ENCODE results near the gene UBL3. TPM values are rescaled to one million over a fixed set of nuclear protein-coding genes. Genes with fewer than 3 reads are reported as not detected.

UBL3 gene
- total RNA-seq, 4 donors from 2014 or later: 27.8 to 32.4 (median 29.4) TPM

- intact Hi-C loops (cut with DNase I; ENCODE audit: low total_unique reads): no loop called here
- in situ Hi-C loops (cut with MboI; ENCODE audit: low sequenced_read_pairs in 4 of 4): no loop called here
- Histone ChIP-seq H3K4me1 (no peaks in the 10 kb centered on the region), H3K4me3 (no peak overlapping the region), H3K27me3 (no peaks in the 10 kb centered on the region), H3K27ac (no peak overlapping the region), H3K36me3 (no peaks in the 10 kb centered on the region), H3K9me3 (no peaks in the 10 kb centered on the region)
- no peak for DNase-seq
- ATAC-seq: no peak
- TF ChIP-seq POLR2A (IDR thresholded peaks at IDR 0.05) (no peak), CTCF (IDR thresholded peaks at IDR 0.05 in 4 of 5, conservative IDR thresholded peaks at IDR 0.05 in 1 of 5) (no peak)
Observed at GRCh38 chr13:29889111-29889510, 38.7 kb upstream of the UBL3 start.

DNA sequence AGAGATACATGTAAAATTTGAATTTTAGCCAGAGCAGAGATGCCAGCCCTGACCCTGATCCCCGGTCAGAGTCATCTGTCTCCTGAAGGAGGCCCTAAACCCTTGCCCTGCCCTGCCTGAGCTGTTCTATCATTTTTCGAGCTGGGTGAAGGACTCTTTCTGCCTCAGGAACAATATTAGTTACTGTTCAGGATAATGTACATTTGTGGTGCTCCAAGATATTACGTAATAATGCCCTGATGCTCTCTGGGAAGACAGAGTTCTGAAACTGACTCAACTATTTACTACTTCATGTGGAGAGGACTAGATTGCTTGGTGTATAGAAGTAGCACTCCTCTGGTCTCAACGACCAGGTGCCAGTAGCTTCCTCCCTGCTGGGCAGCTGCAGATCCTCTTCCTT lies 37.9 kb upstream of the UBL3 start:
- intact Hi-C loops (cut with DNase I; ENCODE audit: low total_unique reads) (no loop called here), in situ Hi-C loops (cut with MboI; ENCODE audit: low sequenced_read_pairs in 4 of 4) (no loop called here)
- H3K4me1 ChIP-seq: no peaks in the 10 kb centered on the region
- no peak overlapping the region for H3K27ac ChIP-seq
- H3K4me3 ChIP-seq: no peak overlapping the region
- no peaks in the 10 kb centered on the region for H3K9me3 ChIP-seq
- DNase-seq (no peak), ATAC-seq (no peak)
- TF ChIP-seq POLR2A (IDR thresholded peaks at IDR 0.05): no peak
- no peak for TF ChIP-seq CTCF (IDR thresholded peaks at IDR 0.05 in 4 of 5, conservative IDR thresholded peaks at IDR 0.05 in 1 of 5)
- no peaks in the 10 kb centered on the region for H3K36me3 ChIP-seq
- no peaks in the 10 kb centered on the region for H3K27me3 ChIP-seq

GRCh38 chr13:29887686-29888085 lies 37.3 kb upstream of the UBL3 start:
- in situ Hi-C loops (cut with MboI; ENCODE audit: low sequenced_read_pairs in 4 of 4): no loop called here
- Histone ChIP-seq H3K4me1 (no peaks in the 10 kb centered on the region), H3K27me3 (no peaks in the 10 kb centered on the region), H3K4me3 (no peak overlapping the region), H3K9me3 (no peaks in the 10 kb centered on the region), H3K36me3 (no peaks in the 10 kb centered on the region), H3K27ac (no peak overlapping the region)
- DNase-seq: no peak
- intact Hi-C loops (cut with DNase I; ENCODE audit: low total_unique reads): no loop called here
- ATAC-seq: no peak
- TF ChIP-seq CTCF (IDR thresholded peaks at IDR 0.05 in 4 of 5, conservative IDR thresholded peaks at IDR 0.05 in 1 of 5) (no peak), POLR2A (IDR thresholded peaks at IDR 0.05) (no peak)

DNA sequence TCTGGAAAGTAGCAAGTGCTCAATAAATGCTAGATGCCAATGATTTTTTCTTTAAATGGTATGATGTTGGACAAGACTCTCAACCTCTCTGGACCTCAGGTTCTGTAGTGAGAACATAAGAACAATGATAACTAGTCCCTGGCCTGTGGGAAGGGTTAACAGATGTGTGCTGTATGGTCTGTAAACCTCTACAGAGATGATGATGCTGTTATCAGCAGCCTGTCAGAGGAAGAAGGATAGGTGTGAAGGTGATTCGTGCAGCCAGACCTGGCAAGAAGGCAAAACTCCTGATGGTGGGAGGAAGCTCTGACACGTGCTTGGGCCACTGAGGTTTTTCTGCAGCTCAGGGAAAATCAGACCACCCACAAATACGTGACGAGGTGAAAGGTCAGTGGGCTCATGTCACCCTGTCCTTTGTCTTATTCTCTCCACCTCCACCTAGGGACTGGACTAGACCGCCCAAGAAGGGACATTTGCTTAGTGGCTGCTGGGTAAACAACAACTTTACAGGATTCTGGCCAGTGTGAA lies 36.7 kb upstream of the UBL3 start:
- no peak for DNase-seq
- Histone ChIP-seq H3K9me3 (no peaks in the 10 kb centered on the region), H3K4me3 (no peak overlapping the region), H3K27me3 (no peaks in the 10 kb centered on the region), H3K27ac (no peak overlapping the region), H3K4me1 (no peaks in the 10 kb centered on the region), H3K36me3 (no peaks in the 10 kb centered on the region)
- ATAC-seq: no peak
- TF ChIP-seq CTCF (IDR thresholded peaks at IDR 0.05 in 4 of 5, conservative IDR thresholded peaks at IDR 0.05 in 1 of 5) (no peak), POLR2A (IDR thresholded peaks at IDR 0.05) (no peak)
- in situ Hi-C loops (cut with MboI; ENCODE audit: low sequenced_read_pairs in 4 of 4): no loop called here
- intact Hi-C loops (cut with DNase I; ENCODE audit: low total_unique reads): no loop called here

DNA sequence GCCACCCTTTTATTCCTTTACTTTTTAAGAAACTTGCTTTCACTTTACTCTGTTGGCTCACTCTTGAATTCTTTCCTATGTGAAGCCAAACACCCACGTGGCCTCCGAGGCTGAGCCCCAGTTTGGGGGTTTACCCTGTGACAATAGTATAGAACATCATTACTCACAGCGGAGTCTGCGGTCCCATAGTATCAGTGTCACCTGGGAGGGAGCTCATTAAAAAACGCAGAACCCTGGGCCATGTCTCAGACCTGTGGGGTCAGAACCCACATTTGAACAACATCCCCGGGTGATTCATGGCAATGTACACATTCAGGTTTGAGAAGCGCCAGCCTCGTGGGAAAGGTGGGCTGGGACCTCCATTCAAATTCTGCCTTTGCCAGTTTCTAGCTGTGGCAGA lies 36.0 kb upstream of the UBL3 start:
- in situ Hi-C loops (cut with MboI; ENCODE audit: low sequenced_read_pairs in 4 of 4): no loop called here
- H3K9me3 ChIP-seq: no peaks in the 10 kb centered on the region
- ATAC-seq (no peak), DNase-seq (no peak)
- H3K36me3 ChIP-seq: no peaks in the 10 kb centered on the region
- H3K4me3 ChIP-seq: no peak overlapping the region
- no peak for TF ChIP-seq POLR2A (IDR thresholded peaks at IDR 0.05)
- no peak for TF ChIP-seq CTCF (IDR thresholded peaks at IDR 0.05 in 4 of 5, conservative IDR thresholded peaks at IDR 0.05 in 1 of 5)
- intact Hi-C loops (cut with DNase I; ENCODE audit: low total_unique reads): no loop called here
- no peaks in the 10 kb centered on the region for H3K27me3 ChIP-seq
- H3K27ac ChIP-seq: no peak overlapping the region
- H3K4me1 ChIP-seq: no peaks in the 10 kb centered on the region
